GM19467 (cell line): ENCODE results near the gene NPAS4.
"Not testable (repeated sequence)": the region's sequence is repeated elsewhere in the genome, so short reads cannot be mapped to it uniquely, and the experiment has no call there.

Source experiments
- ATAC-seq: cut with Tn5 transposase; IDR thresholded peaks from one replicate; pipeline ENCODE4 v1.9.1; 2021; ENCODE audit warnings: mild to moderate bottlenecking, moderate library complexity; ENCODE audit not compliant: unreplicated experiment

The NPAS4 gene

DNA sequence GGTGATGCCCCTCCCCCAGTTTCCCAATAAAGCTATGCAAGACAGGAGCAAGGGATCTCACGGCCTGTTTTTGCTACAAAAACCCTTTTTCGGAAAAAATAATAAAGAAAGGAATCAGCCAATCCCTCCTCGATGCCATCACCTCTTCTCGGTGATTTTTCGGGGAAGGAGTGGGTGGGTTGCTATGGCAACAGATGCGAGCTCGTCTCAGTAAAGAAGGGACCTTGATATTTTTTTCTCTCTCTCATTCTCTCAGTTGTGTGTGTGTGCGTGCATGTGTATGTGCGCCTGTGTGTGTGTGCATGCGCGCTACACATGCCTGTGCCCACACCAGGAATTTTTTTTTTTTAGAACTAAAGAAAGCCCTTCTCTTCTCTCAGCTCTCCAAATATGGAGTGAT is 3.8 kb upstream of the NPAS4 start:
- ATAC-seq: no peak

DNA sequence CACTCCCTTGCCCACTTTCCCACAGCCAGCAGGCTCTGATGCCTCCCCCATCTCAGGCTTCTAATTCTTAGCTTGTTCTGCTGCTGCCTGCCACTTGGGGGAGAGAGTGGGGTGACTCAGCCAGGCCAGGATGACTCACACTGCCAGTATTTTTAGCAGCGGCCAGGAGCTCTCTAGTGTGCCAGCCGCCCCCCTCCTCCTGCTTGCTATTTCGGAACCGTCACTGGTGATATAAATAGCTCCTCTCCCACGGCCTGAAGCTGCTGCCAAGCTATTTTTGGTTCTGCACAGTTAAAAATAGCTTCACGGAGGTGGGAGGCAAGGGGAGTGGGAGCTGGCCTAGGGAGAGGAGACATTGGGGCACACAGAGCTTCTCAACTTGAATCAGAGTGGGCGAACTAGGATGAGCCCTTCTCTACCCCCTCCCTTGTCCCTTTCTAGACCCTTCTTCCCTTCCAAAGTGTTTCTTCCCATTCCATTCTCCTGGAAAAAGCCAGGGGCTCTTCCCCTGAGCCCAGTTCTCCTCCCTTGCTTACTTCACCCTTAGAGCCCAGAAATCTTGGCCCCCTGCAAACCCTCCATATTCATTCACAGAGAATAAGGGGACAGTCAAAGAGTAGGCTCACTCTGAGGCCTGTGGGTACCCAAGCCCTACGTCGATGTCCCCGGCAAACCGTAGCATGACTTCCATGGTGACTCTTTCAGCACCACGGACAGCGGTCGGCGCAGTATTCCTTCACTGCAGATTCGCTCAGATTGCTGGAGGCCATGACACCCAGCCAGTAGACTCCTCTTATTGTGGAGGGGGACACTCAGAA is 2.5 kb upstream of the NPAS4 start:
- ATAC-seq: no peak

DNA sequence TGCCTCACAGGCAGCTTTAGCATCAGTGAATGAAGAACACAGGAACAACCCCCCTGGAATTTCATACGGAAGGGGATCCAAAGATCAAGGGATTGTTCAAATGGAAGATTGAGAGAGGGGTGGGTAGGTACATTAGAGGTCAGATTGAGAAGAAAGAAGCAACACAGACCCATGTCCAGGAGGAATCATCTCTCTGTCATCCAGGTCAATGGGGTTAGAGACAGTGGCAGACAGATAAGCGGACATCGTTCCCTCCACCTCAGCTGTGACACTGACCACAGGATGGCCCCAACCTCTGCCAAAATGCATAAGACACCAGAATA is 1.9 kb upstream of the NPAS4 start:
- no peak for ATAC-seq

DNA sequence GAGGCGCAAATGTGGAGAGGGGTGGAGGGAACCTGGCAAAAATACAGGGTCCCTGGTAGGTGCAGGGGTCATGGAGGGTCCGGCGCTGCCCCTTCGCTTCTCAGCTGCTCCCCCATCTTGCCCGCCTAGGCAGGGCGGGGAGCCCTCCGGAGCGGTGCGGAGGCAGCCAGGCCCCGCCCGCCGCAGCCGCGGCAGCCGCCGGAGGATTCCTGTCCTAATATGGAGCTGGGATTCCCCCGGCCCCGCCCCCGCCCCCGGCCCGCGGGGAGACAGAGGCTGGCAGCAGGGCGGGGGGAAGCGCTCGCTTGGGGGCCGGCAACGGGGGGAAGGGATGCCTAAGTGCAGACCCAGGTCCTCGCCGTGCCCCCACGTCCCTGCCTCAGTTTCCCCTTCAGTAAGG is 1.0 kb upstream of the NPAS4 start:
- ATAC-seq: no peak

DNA sequence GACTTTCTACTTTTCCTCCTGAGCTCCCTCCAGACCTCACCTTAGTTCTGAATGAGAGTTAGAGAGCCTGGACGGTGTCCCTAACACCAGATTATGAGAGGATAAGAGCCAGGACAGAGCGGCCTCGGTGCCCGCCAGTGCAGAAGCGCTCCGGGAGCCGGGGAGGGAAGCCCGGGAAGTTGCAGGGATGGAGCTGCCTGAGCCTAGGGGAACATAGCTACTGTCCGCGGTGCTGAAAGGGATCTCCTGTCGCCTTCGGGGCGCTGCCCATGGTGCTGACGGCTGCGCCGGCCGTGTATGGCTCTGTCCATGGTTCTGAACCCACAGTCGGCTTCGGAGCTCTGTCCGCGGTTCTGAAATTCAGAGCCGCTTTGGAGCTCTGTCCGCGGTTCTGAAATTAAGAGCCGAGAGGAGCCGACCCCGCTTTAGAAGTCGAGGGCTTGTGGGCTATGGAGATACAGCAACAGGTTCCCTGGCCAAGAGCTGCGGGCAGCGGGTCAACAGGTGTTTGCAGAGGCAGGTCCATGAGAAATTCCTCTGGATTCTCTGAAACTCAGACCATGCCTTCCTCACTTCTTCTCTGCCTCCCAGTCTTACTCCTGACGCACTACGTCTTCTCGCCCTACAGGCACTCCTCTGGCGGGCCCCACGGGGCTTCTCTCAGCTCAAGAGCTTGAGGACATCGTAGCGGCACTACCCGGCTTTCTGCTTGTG is 814 bp downstream of the NPAS4 start:
- peak; percentile 59 for ATAC-seq

DNA sequence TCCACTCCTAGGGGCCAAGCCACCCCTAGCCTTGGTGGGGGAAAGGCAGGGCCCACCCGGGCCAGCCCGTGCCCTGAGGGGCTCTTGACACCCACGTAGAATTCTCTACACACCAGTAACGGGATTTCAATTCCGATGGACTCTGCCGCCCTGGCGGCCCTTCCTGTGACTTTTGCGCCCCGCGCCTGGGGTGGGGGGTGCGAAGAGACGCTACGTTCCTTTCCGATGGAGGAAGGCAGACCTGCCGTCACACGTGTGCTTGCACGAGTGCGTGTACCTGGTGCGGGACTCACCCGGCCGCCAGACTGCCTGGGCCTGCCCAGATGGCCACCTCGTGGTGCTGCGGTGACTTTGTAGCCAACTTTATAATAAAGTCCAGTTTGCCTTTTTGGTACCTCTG is 5.5 kb downstream of the NPAS4 start:
- no peak for ATAC-seq

- no peak for ATAC-seq
Measured at GRCh38 chr11:66428933-66429332, 8.1 kb downstream of the NPAS4 start.

DNA sequence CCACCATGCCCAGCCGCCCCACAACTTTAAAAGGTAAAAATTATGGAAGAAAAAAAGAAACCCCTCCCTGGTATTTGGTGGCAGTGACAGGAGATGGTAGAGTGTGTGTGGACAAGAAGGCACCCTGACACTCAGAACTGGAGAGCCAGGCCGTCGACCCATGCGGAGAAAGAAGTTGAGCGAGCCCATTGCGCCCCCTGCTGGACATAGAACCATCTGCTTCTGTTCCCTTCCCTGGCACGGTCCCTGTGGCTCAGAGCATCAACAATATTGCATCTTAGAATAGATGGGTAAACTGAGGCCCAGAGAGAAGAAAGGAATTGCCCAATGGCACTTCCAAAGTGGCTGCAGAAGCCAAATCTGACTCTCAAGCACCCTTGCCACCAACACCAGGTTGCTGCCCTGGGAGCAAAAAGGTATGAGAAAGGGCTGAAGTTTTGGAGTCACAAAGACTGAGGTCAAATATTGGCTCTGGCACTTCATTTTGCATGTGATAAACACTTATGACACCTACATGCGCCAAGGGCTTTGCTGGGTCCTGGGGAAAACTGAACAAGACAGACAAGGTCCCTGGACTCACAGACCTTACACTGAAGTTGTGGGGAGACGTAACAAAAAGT is 9.3 kb downstream of the NPAS4 start:
- ATAC-seq: no peak

- not testable (repeated sequence) for ATAC-seq
Measured at GRCh38 chr11:66431287-66431686, 10.5 kb downstream of the NPAS4 start.

DNA sequence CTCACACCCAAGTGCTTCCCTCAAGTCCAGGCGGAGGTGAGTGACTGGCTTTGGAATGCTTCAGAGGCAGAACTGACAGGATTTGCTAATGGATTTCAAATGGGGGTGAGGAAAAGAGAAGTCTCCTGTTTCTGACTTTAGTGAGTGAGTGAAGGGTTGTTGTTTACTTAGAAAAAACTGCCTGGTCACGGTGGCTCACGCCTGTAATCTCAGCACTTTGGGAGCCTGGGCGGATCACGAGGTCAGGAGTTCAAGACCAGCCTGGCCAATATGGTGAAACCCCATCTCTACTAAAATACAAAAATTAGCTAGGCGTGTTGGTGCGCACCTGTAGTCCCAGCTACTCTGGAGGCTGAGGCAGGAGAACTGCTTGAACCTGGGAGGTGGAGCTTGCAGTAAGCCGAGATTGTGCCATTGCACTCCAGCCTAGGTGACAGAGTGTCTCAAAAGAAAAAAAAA is 11.1 kb downstream of the NPAS4 start:
- ATAC-seq: not testable (repeated sequence)

DNA sequence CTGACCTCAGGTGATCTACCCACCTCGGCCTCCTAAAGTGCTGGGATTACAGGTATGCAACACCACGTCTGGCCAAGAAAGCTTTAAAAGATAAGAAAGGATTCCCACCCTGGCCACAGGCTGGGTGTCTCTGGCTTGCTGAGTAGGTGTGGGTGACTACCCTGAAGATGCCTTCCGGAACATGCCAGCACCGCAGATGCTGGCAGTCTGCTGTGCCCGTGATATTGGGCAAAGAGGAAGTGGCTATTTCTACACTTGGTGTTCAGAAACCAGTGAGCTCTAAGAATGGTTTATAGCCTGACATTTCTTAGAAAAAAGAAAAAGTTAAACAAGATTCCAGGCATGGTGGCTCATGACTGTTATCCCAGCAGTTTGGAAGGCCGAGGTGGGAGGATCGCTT is 11.8 kb downstream of the NPAS4 start:
- no peak for ATAC-seq

GRCh38 chr11:66437979-66438503 is 17.2 kb downstream of the NPAS4 start:
- no peak for ATAC-seq

- peak; percentile 86 for ATAC-seq
Measured at GRCh38 chr11:66438504-66439466, 17.9 kb downstream of the NPAS4 start, which contains the start of gene MRPL11. Gene MRPL11 (minus strand): TSS chr11:66438848. CDS start chr11:66438754, 94 bp downstream.

DNA sequence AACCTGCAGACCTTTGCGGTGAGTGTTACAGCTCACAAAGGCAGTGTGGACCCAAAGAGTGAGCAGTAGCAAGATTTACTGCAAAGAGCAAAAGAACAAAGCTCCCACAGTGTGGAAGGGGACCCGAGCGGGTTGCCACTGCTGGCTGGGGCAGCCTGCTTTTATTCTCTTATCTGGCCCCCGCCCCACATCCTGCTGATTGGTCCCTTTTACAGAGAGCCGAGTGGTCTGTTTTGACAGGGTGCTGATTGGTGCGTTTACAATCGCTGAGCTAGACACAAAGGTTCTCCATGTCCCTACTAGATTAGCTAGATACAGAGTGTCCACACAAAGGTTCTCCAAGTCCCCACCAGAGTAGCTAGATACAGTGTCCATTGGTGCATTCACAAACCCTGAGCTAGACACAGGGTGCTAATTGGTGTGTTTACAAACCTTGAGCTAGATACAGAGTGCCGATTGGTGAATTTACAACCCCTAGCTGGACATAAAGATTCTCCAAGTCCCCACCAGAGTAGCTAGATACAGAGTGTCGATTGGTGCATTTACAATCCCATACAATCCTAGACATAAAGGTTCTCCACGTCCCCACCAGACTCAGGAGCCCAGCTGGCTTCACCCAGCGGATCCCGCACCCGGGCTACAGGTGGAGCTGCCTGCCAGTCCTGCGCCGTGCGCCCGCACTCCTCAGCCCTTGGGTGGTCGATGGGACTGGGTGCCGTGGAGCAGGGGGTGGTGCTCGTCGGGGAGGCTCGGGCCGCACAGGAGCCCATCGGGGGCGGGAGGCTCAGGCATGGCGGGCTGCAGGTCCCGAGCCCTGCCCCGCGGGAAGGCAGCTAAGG is 19.5 kb downstream of the NPAS4 start:
- not testable (repeated sequence) for ATAC-seq

DNA sequence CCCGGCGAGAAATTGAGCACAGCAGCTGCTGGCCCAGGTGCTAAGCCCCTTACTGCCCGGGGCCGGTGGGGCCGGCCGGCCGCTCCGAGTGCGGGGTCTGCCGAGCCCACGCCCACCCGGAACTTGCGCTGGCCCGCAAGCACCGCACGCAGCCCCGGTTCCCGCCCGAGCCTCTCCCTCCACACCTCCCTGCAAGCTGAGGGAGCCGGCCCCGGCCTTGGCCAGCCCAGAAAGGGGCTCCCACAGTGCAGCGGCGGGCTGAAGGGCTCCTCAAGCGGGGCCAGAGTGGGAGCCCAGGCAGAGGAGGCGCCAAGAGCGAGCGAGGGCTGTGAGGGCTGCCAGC is 20.1 kb downstream of the NPAS4 start:
- not testable (repeated sequence) for ATAC-seq

GRCh38 chr11:66443602-66444001 is 22.8 kb downstream of the NPAS4 start:
- ATAC-seq: no peak

DNA sequence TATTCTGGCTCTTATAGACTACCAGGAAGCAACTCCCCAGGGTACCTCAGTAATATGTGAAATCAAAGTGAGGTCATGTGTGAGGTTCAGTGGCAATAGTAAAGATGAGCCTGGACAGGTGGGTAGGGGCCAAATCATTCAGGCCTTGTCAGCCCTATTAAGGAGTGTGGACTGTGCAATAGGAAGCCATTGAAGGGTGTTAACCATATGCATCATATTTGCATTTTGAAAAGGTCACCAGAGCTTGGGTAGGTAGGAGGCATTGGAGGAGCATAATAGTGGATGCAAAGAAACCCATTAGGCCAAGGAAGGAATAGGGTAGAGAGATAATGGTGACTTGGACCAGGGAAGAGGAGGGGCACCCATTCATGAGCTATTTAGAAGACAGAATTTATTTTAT is 26.2 kb downstream of the NPAS4 start:
- ATAC-seq: no peak

GRCh38 chr11:66448523-66448922 is 27.7 kb downstream of the NPAS4 start:
- ATAC-seq: no peak

DNA sequence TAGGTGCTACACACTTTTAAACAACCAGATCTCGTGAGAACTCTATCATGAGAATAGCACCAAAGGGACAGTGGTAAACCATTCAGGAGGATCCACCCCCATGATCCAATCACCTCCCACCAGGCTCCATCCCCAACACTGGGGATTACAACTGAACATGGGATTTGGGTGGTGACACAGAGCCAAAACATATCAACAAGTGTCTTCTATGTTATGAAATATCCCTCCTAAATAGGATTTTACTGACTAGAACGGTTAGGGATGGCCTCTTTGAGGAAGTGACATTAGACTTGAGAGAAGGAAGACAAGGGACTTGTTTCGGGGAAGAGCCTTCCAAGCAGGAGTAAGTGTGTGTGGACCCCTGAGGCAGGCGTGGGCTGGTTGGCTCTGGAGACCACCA is 29.7 kb downstream of the NPAS4 start:
- ATAC-seq: no peak

- no peak for ATAC-seq
Measured at GRCh38 chr11:66451663-66452062, 30.8 kb downstream of the NPAS4 start.
